Measurements from ENCODE around the gene HS3ST5.

HS3ST5 gene

DNA sequence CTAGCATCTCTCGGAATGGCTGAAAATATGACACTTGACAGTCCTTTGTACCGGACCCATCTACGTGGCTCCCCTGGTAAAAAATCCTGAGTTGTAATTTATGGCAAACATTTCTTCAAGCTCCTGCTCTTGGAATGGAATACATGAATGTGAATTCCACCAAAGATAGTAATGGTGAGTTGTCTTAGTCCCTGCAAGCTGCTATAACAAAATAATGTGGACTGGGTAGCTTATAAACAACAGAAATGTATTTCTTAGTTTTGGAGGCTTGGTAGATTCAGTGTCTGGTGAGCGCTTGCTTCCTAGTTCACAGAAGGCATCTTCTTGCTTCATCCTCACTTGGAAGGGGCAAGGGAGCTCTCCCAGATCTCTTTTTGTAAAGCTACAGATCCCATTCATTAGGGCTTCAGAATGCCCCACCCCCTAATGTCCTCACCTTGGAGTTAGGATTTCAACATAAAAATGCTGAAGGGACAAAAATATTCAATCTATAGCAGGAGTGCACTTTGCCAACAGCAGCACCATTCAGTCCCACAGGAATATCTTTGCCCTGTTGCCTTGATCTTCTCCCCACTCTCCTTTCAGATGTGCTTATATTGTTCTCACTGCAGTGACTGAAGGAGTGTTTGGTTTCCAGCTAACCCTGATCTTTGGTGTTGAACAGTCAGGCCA lies 204.1 kb downstream of the HS3ST5 start:
- Histone ChIP-seq H4K91ac (ENCODE audit: low read length) (no peak overlapping the region), H3K27ac (ENCODE audit: low read length, poor library complexity, severe bottlenecking) (no peak overlapping the region), H3K27me3 (ENCODE audit: control insufficient read depth in 1 of 2, insufficient read depth in 1 of 2, low read length in 2 of 2) (peaks cover 0 to 13% of the 10 kb centered on the region in 2 experiments), H2AK5ac (ENCODE audit: low read length, severe bottlenecking) (no peak overlapping the region), H2AFZ (ENCODE audit: low read depth, low read length) (no peak overlapping the region), H3K4ac (ENCODE audit: low read depth in 1 of 2, low read length in 2 of 2) (no peak overlapping the region), H3K18ac (ENCODE audit: low read depth in 1 of 2, low read length in 2 of 2) (no peak overlapping the region), H3K36me3 (ENCODE audit: control insufficient read depth in 1 of 2, insufficient read depth in 2 of 2, low read depth in 1 of 2, low read length in 2 of 2) (no peaks in the 10 kb centered on the region), H2BK5ac (ENCODE audit: low read depth, low read length, poor library complexity, severe bottlenecking) (no peak overlapping the region), H3K4me2 (ENCODE audit: low read length, poor library complexity, severe bottlenecking) (no peak overlapping the region), H3K4me3 (ENCODE audit: insufficient read depth in 1 of 2, low read depth in 1 of 2, low read length in 2 of 2) (no peak overlapping the region), H2BK120ac (ENCODE audit: low read depth, low read length) (no peak overlapping the region), H2BK15ac (ENCODE audit: low read depth, poor library complexity, severe bottlenecking) (no peak overlapping the region), H3K14ac (ENCODE audit: low read length in 2 of 2) (no peak overlapping the region), H3K23ac (ENCODE audit: low read length in 2 of 2) (no peak overlapping the region), H2BK12ac (ENCODE audit: low read length in 2 of 2) (no peak overlapping the region), H4K8ac (ENCODE audit: low read length) (no peak overlapping the region), H3K9me3 (ENCODE audit: control insufficient read depth, low read length) (no peaks in the 10 kb centered on the region), H3K4me1 (ENCODE audit: control insufficient read depth, insufficient read depth, low read depth, low read length) (no peaks in the 10 kb centered on the region), H3K9ac (ENCODE audit: low read length) (no peak overlapping the region), H3K79me1 (replicated peaks; ENCODE audit: low read length, poor library complexity, severe bottlenecking) (no peaks in the 10 kb centered on the region)
- WGBS, result 95% methylated on average over 4 of the region's 4 CpGs
- DNase-seq, result no peak

GRCh38 chr6:114135363-114135971 lies 207.4 kb downstream of the HS3ST5 start:
- Histone ChIP-seq H2BK120ac (ENCODE audit: low read depth, low read length) (no peak overlapping the region), H3K4me3 (ENCODE audit: insufficient read depth in 1 of 2, low read depth in 1 of 2, low read length in 2 of 2) (no peak overlapping the region), H3K36me3 (ENCODE audit: control insufficient read depth in 1 of 2, insufficient read depth in 2 of 2, low read depth in 1 of 2, low read length in 2 of 2) (no peaks in the 10 kb centered on the region), H3K18ac (ENCODE audit: low read depth in 1 of 2, low read length in 2 of 2) (no peak overlapping the region), H3K14ac (ENCODE audit: low read length in 2 of 2) (no peak overlapping the region), H2AFZ (ENCODE audit: low read depth, low read length) (no peak overlapping the region), H3K79me1 (replicated peaks; ENCODE audit: low read length, poor library complexity, severe bottlenecking) (no peaks in the 10 kb centered on the region), H3K4me2 (ENCODE audit: low read length, poor library complexity, severe bottlenecking) (no peak overlapping the region), H2BK12ac (ENCODE audit: low read length in 2 of 2) (no peak overlapping the region), H3K27me3 (ENCODE audit: control insufficient read depth in 1 of 2, insufficient read depth in 1 of 2, low read length in 2 of 2) (peaks cover 0 to 16% of the 10 kb centered on the region in 2 experiments), H3K4me1 (ENCODE audit: control insufficient read depth, insufficient read depth, low read depth, low read length) (no peaks in the 10 kb centered on the region), H2BK15ac (ENCODE audit: low read depth, poor library complexity, severe bottlenecking) (no peak overlapping the region), H2AK5ac (ENCODE audit: low read length, severe bottlenecking) (no peak overlapping the region), H3K23ac (ENCODE audit: low read length in 2 of 2) (no peak overlapping the region), H4K8ac (ENCODE audit: low read length) (no peak overlapping the region), H2BK5ac (ENCODE audit: low read depth, low read length, poor library complexity, severe bottlenecking) (no peak overlapping the region), H3K4ac (ENCODE audit: low read depth in 1 of 2, low read length in 2 of 2) (no peak overlapping the region), H3K9ac (ENCODE audit: low read length) (no peak overlapping the region), H4K91ac (ENCODE audit: low read length) (no peak overlapping the region), H3K9me3 (ENCODE audit: control insufficient read depth, low read length) (no peaks in the 10 kb centered on the region), H3K27ac (ENCODE audit: low read length, poor library complexity, severe bottlenecking) (no peak overlapping the region)
- WGBS, result 79% methylated on average over 5 of the region's 5 CpGs
- no peak for DNase-seq

DNA sequence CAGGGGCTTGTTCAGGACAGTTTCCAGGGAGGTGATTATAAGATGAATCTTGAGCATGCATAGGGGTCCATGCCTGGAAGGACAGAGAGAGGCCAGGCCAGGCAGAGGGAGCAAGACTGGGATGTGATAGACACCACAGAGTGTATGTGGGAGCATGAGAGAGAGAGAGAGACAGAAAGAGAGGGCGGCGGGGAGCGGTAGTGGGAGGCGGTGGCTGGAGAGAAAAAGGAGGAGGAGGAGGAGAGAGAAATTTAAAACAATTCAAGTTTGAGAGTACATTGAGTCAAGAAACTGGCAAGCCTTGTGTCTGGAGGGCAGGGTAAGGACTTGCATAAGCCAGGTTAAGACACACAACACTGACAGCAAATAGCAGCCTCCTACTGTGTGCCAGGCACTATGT lies 209.0 kb downstream of the HS3ST5 start:
- Histone ChIP-seq H3K23ac (ENCODE audit: low read length in 2 of 2) (no peak overlapping the region), H2BK5ac (ENCODE audit: low read depth, low read length, poor library complexity, severe bottlenecking) (no peak overlapping the region), H3K27ac (ENCODE audit: low read length, poor library complexity, severe bottlenecking) (no peak overlapping the region), H2BK12ac (ENCODE audit: low read length in 2 of 2) (no peak overlapping the region), H3K4ac (ENCODE audit: low read depth in 1 of 2, low read length in 2 of 2) (no peak overlapping the region), H3K4me1 (ENCODE audit: control insufficient read depth, insufficient read depth, low read depth, low read length) (no peaks in the 10 kb centered on the region), H3K9me3 (ENCODE audit: control insufficient read depth, low read length) (no peaks in the 10 kb centered on the region), H3K4me2 (ENCODE audit: low read length, poor library complexity, severe bottlenecking) (no peak overlapping the region), H3K18ac (ENCODE audit: low read depth in 1 of 2, low read length in 2 of 2) (no peak overlapping the region), H3K4me3 (ENCODE audit: insufficient read depth in 1 of 2, low read depth in 1 of 2, low read length in 2 of 2) (no peak overlapping the region), H2AFZ (ENCODE audit: low read depth, low read length) (no peak overlapping the region), H2BK15ac (ENCODE audit: low read depth, poor library complexity, severe bottlenecking) (peak overlapping the region; percentile 36), H2AK5ac (ENCODE audit: low read length, severe bottlenecking) (no peak overlapping the region), H4K91ac (ENCODE audit: low read length) (no peak overlapping the region), H3K27me3 (ENCODE audit: control insufficient read depth in 1 of 2, insufficient read depth in 1 of 2, low read length in 2 of 2) (peaks cover 0 to 12% of the 10 kb centered on the region in 2 experiments), H3K9ac (ENCODE audit: low read length) (no peak overlapping the region), H3K79me1 (replicated peaks; ENCODE audit: low read length, poor library complexity, severe bottlenecking) (no peaks in the 10 kb centered on the region), H3K36me3 (ENCODE audit: control insufficient read depth in 1 of 2, insufficient read depth in 2 of 2, low read depth in 1 of 2, low read length in 2 of 2) (no peaks in the 10 kb centered on the region), H4K8ac (ENCODE audit: low read length) (no peak overlapping the region), H2BK120ac (ENCODE audit: low read depth, low read length) (no peak overlapping the region), H3K14ac (ENCODE audit: low read length in 2 of 2) (no peak overlapping the region)
- 99% methylated on average over 4 of the region's 4 CpGs for WGBS
- no peak for DNase-seq

DNA sequence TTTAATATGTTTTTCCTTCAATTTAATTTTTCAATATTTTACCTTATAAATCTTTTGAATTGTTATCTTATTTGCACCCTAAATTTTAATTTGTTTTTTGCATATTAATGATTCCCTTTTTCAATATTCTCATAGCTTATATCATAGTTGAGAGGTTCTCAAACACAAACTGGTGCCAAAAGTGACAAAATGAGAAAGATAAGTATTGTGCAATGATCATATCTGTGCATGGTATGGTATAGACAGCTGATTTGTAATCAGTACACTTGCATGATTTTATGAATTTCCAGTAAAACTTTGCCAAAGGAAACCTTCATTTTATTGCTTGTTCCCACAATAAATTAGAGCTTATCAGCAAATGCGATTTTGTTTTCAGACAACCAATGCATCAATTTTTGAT lies 210.9 kb downstream of the HS3ST5 start:
- WGBS, result no CpG with 5 or more reads among the region's 1 CpG
- H3K9ac ChIP-seq (ENCODE audit: low read length), result no peak overlapping the region

More for the DNA sequence above, 210.9 kb downstream of the HS3ST5 start:
- H3K4me1 ChIP-seq (ENCODE audit: control insufficient read depth, insufficient read depth, low read depth, low read length), result no peaks in the 10 kb centered on the region
- H3K23ac ChIP-seq (ENCODE audit: low read length in 2 of 2), result no peak overlapping the region
- DNase-seq, result no peak
- no peak overlapping the region for H3K4me3 ChIP-seq (ENCODE audit: insufficient read depth in 1 of 2, low read depth in 1 of 2, low read length in 2 of 2)
- no peak overlapping the region for H4K91ac ChIP-seq (ENCODE audit: low read length)
- H4K8ac ChIP-seq (ENCODE audit: low read length), result no peak overlapping the region
- H3K36me3 ChIP-seq (ENCODE audit: control insufficient read depth in 1 of 2, insufficient read depth in 2 of 2, low read depth in 1 of 2, low read length in 2 of 2), result no peaks in the 10 kb centered on the region
- no peak overlapping the region for H2AK5ac ChIP-seq (ENCODE audit: low read length, severe bottlenecking)
- no peak overlapping the region for H2BK120ac ChIP-seq (ENCODE audit: low read depth, low read length)
- no peaks in the 10 kb centered on the region for H3K9me3 ChIP-seq (ENCODE audit: control insufficient read depth, low read length)
- H2BK15ac ChIP-seq (ENCODE audit: low read depth, poor library complexity, severe bottlenecking), result no peak overlapping the region
- H3K4ac ChIP-seq (ENCODE audit: low read depth in 1 of 2, low read length in 2 of 2), result no peak overlapping the region
- H3K27ac ChIP-seq (ENCODE audit: low read length, poor library complexity, severe bottlenecking), result no peak overlapping the region
- no peak overlapping the region for H2AFZ ChIP-seq (ENCODE audit: low read depth, low read length)
- no peaks in the 10 kb centered on the region for H3K79me1 ChIP-seq (replicated peaks; ENCODE audit: low read length, poor library complexity, severe bottlenecking)
- no peak overlapping the region for H3K4me2 ChIP-seq (ENCODE audit: low read length, poor library complexity, severe bottlenecking)
- H3K27me3 ChIP-seq (ENCODE audit: control insufficient read depth in 1 of 2, insufficient read depth in 1 of 2, low read length in 2 of 2), result peaks cover 0 to 14% of the 10 kb centered on the region in 2 experiments
- H3K18ac ChIP-seq (ENCODE audit: low read depth in 1 of 2, low read length in 2 of 2), result no peak overlapping the region
- H2BK12ac ChIP-seq (ENCODE audit: low read length in 2 of 2), result no peak overlapping the region
- H3K14ac ChIP-seq (ENCODE audit: low read length in 2 of 2), result no peak overlapping the region
- no peak overlapping the region for H2BK5ac ChIP-seq (ENCODE audit: low read depth, low read length, poor library complexity, severe bottlenecking)
